H9 (cell line): ENCODE measurements around the gene ADAMTS3. TPM values are rescaled to one million over a fixed set of nuclear protein-coding genes. Genes with fewer than 3 reads are reported as not detected.

Experiments used
- DNase-seq: peaks from one replicate; pipeline ENCODE4 v3.0.0-alpha.2; 2017
- H2AFZ ChIP-seq: one replicate; pipeline ENCODE4 v1.6.1; 2013; ENCODE audit warnings: mild to moderate bottlenecking, low read length, control low read depth, moderate library complexity
- H2AK5ac ChIP-seq: 2 replicates; pipeline ENCODE4 v1.6.1; 2013; ENCODE audit warnings: low read length, control low read depth, mixed read lengths; ENCODE audit not compliant: insufficient read length
- H2BK120ac ChIP-seq: one replicate; pipeline ENCODE4 v1.6.1; 2013; ENCODE audit warnings: low read depth, mild to moderate bottlenecking, low read length, control low read depth, inconsistent platforms; ENCODE audit not compliant: poor library complexity, severe bottlenecking
- H2BK12ac ChIP-seq: 2 replicates; pipeline ENCODE4 v1.6.1; 2013; ENCODE audit warnings: low read length, control low read depth, mixed read lengths, low read depth; ENCODE audit not compliant: insufficient read length
- H2BK15ac ChIP-seq: 2 replicates; pipeline ENCODE4 v1.6.1; 2013; ENCODE audit warnings: low read depth, low read length, control low read depth
- H2BK20ac ChIP-seq: one replicate; pipeline ENCODE4 v1.6.1; 2013; ENCODE audit warnings: low read depth, mild to moderate bottlenecking, low read length, control low read depth, inconsistent platforms; ENCODE audit not compliant: poor library complexity, severe bottlenecking
- H2BK5ac ChIP-seq: 2 replicates; pipeline ENCODE4 v1.6.1; 2013; ENCODE audit warnings: low read length, control low read depth, mixed read lengths; ENCODE audit not compliant: insufficient read length
- H3K14ac ChIP-seq: 2 replicates; pipeline ENCODE4 v1.6.1; 2013; ENCODE audit warnings: low read length, control low read depth; ENCODE audit not compliant: insufficient read depth
- H3K18ac ChIP-seq: 2 replicates; pipeline ENCODE4 v1.6.1; 2013; ENCODE audit warnings: low read depth, mild to moderate bottlenecking, mixed read lengths, low read length, control low read depth; ENCODE audit not compliant: insufficient read length
- H3K23ac ChIP-seq: 2 replicates; pipeline ENCODE4 v1.6.1; 2013; ENCODE audit warnings: low read length, control low read depth, mixed read lengths, low read depth; ENCODE audit not compliant: insufficient read length
- H3K23me2 ChIP-seq: 2 replicates; pipeline ENCODE4 v1.6.1; 2013; ENCODE audit warnings: low read depth, mild to moderate bottlenecking, mixed read lengths, low read length, control low read depth; ENCODE audit not compliant: insufficient read length, poor library complexity, severe bottlenecking
- H3K27ac ChIP-seq: 2 replicates; pipeline ENCODE4 v1.5.1; 2013; ENCODE audit warnings: low read length, control low read depth, mixed read lengths, low read depth; ENCODE audit not compliant: insufficient read length
- H3K27me3 ChIP-seq: 2 replicates; pipeline ENCODE4 v1.6.1; 2013; ENCODE audit warnings: low read length, control low read depth, inconsistent platforms; ENCODE audit not compliant: insufficient read depth
- H3K4ac ChIP-seq: 2 replicates; pipeline ENCODE4 v1.6.1; 2013; ENCODE audit warnings: low read depth, mild to moderate bottlenecking, control low read depth, inconsistent platforms, low read length, moderate library complexity
- H3K4me1 ChIP-seq: 2 replicates; pipeline ENCODE4 v1.6.1; 2013; ENCODE audit warnings: low read length, control low read depth, inconsistent platforms; ENCODE audit not compliant: insufficient read depth
- H3K4me2 ChIP-seq: 2 replicates; pipeline ENCODE4 v1.6.1; 2013; ENCODE audit warnings: low read length, control low read depth, mixed read lengths; ENCODE audit not compliant: insufficient read length, insufficient read depth
- H3K56ac ChIP-seq: 2 replicates; pipeline ENCODE4 v1.6.1; 2013; ENCODE audit warnings: low read depth, mild to moderate bottlenecking, mixed read lengths, low read length, control low read depth; ENCODE audit not compliant: insufficient read length
- H3K79me1 ChIP-seq: 2 replicates; pipeline ENCODE4 v1.6.1; 2013; ENCODE audit warnings: low read depth, mild to moderate bottlenecking, moderate library complexity, low read length, control low read depth, inconsistent platforms; ENCODE audit not compliant: insufficient read depth, poor library complexity, severe bottlenecking
- H3K79me2 ChIP-seq: 2 replicates; pipeline ENCODE4 v1.6.1; 2013; ENCODE audit warnings: low read length, control low read depth, inconsistent platforms; ENCODE audit not compliant: insufficient read depth
- H3K9ac ChIP-seq: 2 replicates; pipeline ENCODE4 v1.6.1; 2013; ENCODE audit warnings: low read length, control low read depth, mixed read lengths; ENCODE audit not compliant: insufficient read length; ENCODE audit errors: extremely low read depth
- H3K9me3 ChIP-seq: one replicate; pipeline ENCODE4 v1.6.1; 2013; ENCODE audit warnings: low read depth, low read length, inconsistent platforms; ENCODE audit not compliant: control insufficient read depth
- H3T11ph ChIP-seq: one replicate; pipeline ENCODE4 v1.6.1; 2013; ENCODE audit warnings: mild to moderate bottlenecking, low read length, control low read depth, inconsistent platforms
- H4K20me1 ChIP-seq: one replicate; pipeline ENCODE4 v1.6.1; 2013; ENCODE audit not compliant: control insufficient read depth, insufficient read length, insufficient read depth
- H4K5ac ChIP-seq: 2 replicates; pipeline ENCODE4 v1.6.1; 2013; ENCODE audit warnings: low read depth, mild to moderate bottlenecking, mixed read lengths, low read length, control low read depth; ENCODE audit not compliant: insufficient read length
- H4K8ac ChIP-seq: replicated peaks from 2 replicates; pipeline ENCODE4 v1.6.1; 2013; ENCODE audit warnings: low read length, control low read depth, mixed read lengths, low read depth; ENCODE audit not compliant: insufficient read length
- H4K91ac ChIP-seq: 2 replicates; pipeline ENCODE4 v1.6.1; 2013; ENCODE audit warnings: low read depth, mild to moderate bottlenecking, moderate library complexity, mixed read lengths, low read length, control low read depth; ENCODE audit not compliant: insufficient read length
- H3K27ac Mint-ChIP-seq, 3 experiments: 2 replicates in 2 of 3; 3 replicates in 1 of 3; pipeline ENCODE4 v1.8.0; 2020 to 2021; ENCODE audit warnings: mixed read lengths in 3 of 3, mild to moderate bottlenecking in 1 of 3, moderate library complexity in 1 of 3
- H3K27me3 Mint-ChIP-seq: 2 replicates; pipeline ENCODE4 v1.8.0; 2021; ENCODE audit warnings: low read depth, mild to moderate bottlenecking, moderate library complexity, mixed read lengths
- H3K36me3 Mint-ChIP-seq, 3 experiments: 2 replicates in 2 of 3; 3 replicates in 1 of 3; pipeline ENCODE4 v1.8.0; 2020 to 2021; ENCODE audit warnings: low read depth in 3 of 3, mixed read lengths in 3 of 3; ENCODE audit not compliant: insufficient read depth in 1 of 3
- H3K4me1 Mint-ChIP-seq, 2 experiments: 2 replicates each; pipeline ENCODE4 v1.8.0; 2020; ENCODE audit warnings: mixed read lengths in 2 of 2
- H3K4me3 Mint-ChIP-seq, 2 experiments: 2 replicates in 1 of 2; 3 replicates in 1 of 2; pipeline ENCODE4 v1.8.0; 2020 to 2021; ENCODE audit warnings: mild to moderate bottlenecking in 2 of 2, mixed read lengths in 2 of 2, moderate library complexity in 1 of 2
- H3K9me3 Mint-ChIP-seq, 2 experiments: 2 replicates in 1 of 2; 3 replicates in 1 of 2; pipeline ENCODE4 v1.8.0; 2020; ENCODE audit warnings: mild to moderate bottlenecking in 2 of 2, mixed read lengths in 2 of 2, moderate library complexity in 1 of 2
- WGBS: extraction: QIAGEN DNeasy Blood & Tissue Kit; methylation state at CpG from one replicate; pipeline ENCODE4 v1.1.7; 2013; ENCODE audit warnings: missing lambda C conversion rate, low lambda C conversion rate, mixed read lengths; ENCODE audit not compliant: insufficient read length; ENCODE audit errors: extremely low coverage; 5-methylcytosine and 5-hydroxymethylcytosine counted together
- total RNA-seq: library from RNA; stranded (reverse); gene quantifications from 2 replicates; pipeline ENCODE4 v1.2.1, GENCODE V29; 2021
- TF ChIP-seq, protein P1 (sequence below): fragments of 200-600 bp; sonication (generic); conservative IDR thresholded peaks from 3 replicates; pipeline ENCODE4 v1.8.0; 2021; ENCODE audit warnings: antibody characterized with exemption, mild to moderate bottlenecking

The ADAMTS3 gene
- total RNA-seq, 1 experiment from 2014 or later = 1.1 TPM

- WGBS = no CpG with 5 or more reads among the region's 2 CpGs
- Histone ChIP-seq H3K79me2 (no peaks in the 10 kb centered on the region), H4K20me1 (no peaks in the 10 kb centered on the region), H3K27me3 (no peaks in the 10 kb centered on the region), H3K56ac (no peak overlapping the region), H3K4me1 (no peaks in the 10 kb centered on the region), H3K9ac (no peak overlapping the region), H3K79me1 (no peaks in the 10 kb centered on the region), H3K9me3 (no peaks in the 10 kb centered on the region), H3K14ac (no peak overlapping the region), H3K23ac (no peak overlapping the region), H2BK120ac (no peak overlapping the region), H2BK12ac (no peak overlapping the region), H3K4me2 (no peak overlapping the region), H4K8ac (no peak overlapping the region), H4K5ac (no peak overlapping the region), H2BK5ac (no peak overlapping the region), H4K91ac (no peak overlapping the region), H3K18ac (no peak overlapping the region), H2BK20ac (no peak overlapping the region), H2AFZ (no peak overlapping the region), H2AK5ac (no peak overlapping the region), H2BK15ac (no peak overlapping the region), H3K27ac (no peak overlapping the region), H3K23me2 (no peaks in the 10 kb centered on the region), H3K4ac (no peak overlapping the region), H3T11ph (no peak overlapping the region)
- H3K4me1 Mint-ChIP-seq = peaks cover 0 to 2% of the 10 kb centered on the region in 2 experiments; a peak in 3 of 4 replicates
- no peak overlapping the region for H3K4me3 Mint-ChIP-seq
- no peak overlapping the region for H3K27ac Mint-ChIP-seq
- peaks cover 3 to 8% of the 10 kb centered on the region in 2 experiments; a peak in 4 of 5 replicates for H3K9me3 Mint-ChIP-seq
- no peaks in the 10 kb centered on the region for H3K36me3 Mint-ChIP-seq
- no peaks in the 10 kb centered on the region for H3K27me3 Mint-ChIP-seq
- TF ChIP-seq, protein P1, sequence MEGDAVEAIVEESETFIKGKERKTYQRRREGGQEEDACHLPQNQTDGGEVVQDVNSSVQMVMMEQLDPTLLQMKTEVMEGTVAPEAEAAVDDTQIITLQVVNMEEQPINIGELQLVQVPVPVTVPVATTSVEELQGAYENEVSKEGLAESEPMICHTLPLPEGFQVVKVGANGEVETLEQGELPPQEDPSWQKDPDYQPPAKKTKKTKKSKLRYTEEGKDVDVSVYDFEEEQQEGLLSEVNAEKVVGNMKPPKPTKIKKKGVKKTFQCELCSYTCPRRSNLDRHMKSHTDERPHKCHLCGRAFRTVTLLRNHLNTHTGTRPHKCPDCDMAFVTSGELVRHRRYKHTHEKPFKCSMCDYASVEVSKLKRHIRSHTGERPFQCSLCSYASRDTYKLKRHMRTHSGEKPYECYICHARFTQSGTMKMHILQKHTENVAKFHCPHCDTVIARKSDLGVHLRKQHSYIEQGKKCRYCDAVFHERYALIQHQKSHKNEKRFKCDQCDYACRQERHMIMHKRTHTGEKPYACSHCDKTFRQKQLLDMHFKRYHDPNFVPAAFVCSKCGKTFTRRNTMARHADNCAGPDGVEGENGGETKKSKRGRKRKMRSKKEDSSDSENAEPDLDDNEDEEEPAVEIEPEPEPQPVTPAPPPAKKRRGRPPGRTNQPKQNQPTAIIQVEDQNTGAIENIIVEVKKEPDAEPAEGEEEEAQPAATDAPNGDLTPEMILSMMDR = no peak
- no peak for DNase-seq
Measured at GRCh38 chr4:72507167-72507566, 61.9 kb downstream of the ADAMTS3 start.
